GM18498 (cell line): Measurements from ENCODE around the gene REV3L.
"Not testable (repeated sequence)": the region's sequence is repeated elsewhere in the genome, so short reads cannot be mapped to it uniquely, and the experiment has no call there.

Source experiments
- ATAC-seq: cut with Tn5 transposase; IDR thresholded peaks from one replicate; pipeline ENCODE4 v1.9.1; 2021; ENCODE audit warnings: mild to moderate bottlenecking, moderate library complexity; ENCODE audit not compliant: unreplicated experiment

REV3L gene

GRCh38 chr6:111379831-111380230 is 103.2 kb downstream of the REV3L start:
- ATAC-seq: no peak

- ATAC-seq: no peak
Measured at GRCh38 chr6:111379302-111379701, 103.7 kb downstream of the REV3L start.

GRCh38 chr6:111377558-111378120 is 105.4 kb downstream of the REV3L start:
- ATAC-seq: no peak

DNA sequence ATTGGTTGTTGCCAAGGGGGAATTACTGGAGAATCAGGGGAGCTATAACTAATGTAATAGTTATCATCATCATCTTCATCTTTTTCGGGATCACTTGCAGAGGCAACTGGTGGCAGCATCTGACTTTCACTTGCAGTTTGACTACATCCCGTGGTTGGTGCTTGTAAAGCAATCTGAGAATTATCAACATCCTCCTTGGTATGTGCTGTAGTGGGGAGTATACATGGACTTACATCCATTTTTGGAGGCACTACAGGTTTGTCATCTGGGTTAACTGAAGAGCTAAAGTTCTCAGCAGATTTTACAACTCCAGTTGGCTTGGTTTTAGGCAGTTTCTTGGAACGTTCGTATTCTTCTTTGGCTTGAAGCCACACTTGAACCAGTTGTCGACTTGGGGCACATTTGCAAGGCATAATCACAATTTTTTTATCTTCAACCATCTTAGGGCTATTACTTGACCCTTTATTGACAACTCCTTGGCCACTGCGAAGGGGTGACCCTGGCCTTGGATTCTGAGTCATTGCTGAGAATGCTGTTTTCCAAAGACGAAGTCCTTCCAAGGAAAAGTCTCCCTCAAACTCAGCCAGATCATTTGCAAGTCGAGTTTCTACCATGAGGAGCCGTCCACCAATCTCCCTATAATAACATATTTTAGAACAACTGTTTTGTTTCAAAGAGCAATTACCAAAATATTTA is 115.5 kb downstream of the REV3L start:
- no peak for ATAC-seq

- no peak for ATAC-seq
Measured at GRCh38 chr6:111361648-111362047, 121.4 kb downstream of the REV3L start.

DNA sequence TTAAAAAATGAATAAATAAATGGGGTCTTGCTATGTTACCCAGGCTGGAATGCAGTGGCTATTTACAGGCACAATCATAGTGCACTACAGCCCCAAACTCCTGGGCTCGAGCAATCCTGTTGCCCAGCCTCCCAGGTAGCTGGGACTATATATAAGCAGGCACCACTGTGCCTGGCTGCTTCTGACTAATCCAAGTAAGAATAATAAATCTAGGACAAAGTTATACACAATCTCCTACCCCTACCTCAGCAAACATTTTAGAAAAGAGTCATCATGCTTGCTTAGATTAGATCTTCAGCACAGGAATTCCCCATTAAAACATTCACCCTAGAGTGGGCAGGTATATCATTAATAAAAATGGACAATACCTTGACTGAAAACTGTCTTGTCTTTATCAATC is 124.6 kb downstream of the REV3L start:
- no peak for ATAC-seq

DNA sequence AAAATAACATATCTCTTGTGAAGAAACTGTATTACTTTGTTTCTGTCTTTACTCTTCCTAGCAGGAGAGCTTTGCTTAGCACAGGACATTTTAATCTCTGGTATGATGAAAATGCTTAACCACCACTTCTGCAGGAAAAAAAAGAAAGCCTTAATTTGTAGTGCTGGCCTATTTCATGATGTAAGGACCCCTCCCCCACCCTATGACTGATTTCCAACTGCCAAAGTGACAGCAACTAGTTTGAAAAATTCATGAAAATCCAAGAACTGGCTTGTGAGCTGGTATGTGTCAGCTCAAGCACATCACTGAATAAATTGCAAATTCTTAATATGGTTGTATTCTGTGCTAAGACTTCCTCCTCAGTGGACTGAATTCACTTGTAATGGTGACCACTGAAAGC is 125.3 kb downstream of the REV3L start:
- no peak for ATAC-seq

DNA sequence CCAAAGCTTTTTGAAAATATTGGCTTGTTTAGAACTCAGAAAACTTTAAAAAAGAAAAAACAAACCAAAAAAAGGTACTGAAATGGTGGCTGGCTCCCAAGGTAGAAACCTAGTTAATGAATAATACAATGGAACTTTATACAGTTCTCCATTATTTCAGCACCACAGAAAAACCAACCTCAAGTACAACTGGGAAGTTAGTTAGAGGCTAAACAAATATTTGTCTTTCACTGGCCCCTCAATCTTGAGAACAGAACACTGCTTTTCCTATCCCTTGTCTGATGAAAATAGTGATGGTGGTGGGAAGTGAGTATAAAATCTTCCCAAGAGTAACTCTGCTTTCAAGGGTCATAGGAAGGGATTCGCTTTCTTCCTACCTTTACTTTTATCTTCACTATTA is 126.5 kb downstream of the REV3L start:
- no peak for ATAC-seq

DNA sequence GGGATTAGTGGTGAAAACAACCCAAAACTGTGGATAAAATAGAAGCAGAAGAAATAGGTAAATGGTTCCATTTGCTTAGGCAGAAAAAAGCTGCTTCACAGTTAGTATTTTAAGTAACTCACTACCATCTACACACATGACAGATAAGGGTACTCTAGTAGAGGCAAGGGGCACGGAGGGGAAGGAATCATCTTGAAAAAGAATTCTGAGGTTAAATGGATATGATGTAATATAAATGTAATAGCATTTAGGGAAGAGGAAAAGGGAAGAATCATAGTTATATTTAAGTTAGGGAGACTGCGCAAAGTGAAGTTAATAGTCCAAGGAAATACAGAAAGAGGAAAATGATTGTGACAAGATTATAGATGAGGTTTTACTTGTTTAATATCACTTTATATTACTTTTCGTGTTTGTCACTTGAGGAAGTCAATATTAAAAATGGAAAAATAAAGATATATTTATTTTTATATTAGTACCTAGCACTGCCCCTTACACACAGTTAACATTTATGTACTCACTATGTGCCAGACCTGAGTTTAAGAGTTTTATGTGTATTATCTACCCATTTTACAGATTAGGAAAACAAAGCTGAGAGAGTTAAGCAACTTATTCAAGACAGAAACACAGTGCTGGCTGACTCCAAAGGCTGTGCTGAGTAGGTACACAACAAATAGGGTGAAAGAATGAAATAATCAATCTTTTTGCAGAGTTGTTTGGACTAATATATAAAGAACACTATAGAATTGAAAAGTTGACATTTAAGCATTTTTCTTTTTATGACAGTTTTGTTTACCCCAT is 128.1 kb downstream of the REV3L start:
- no peak for ATAC-seq

- ATAC-seq: no peak
Measured at GRCh38 chr6:111353912-111354462, 129.0 kb downstream of the REV3L start.

GRCh38 chr6:111347589-111347988 is 135.4 kb downstream of the REV3L start:
- ATAC-seq: no peak

DNA sequence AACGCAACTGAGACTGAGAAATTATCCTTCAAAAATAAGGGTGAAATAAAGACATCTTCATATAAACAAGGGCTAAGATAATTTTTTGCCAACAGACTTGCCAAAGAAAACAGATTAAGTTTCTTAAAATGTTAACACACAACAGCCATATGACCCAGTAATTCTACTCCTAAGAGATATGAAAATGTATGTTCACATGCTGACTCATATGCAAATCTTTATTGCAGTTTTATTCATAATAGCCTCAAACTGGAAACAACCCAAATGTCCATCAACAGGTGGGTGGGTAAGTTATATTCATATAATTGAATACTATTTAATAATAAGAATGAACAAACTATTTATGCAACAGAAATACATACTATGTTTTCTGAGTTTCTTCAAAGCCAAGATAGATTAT is 140.1 kb downstream of the REV3L start:
- ATAC-seq: no peak

- ATAC-seq: peak; percentile 28
Measured at GRCh38 chr6:111339294-111339693, 143.7 kb downstream of the REV3L start.

GRCh38 chr6:111338843-111339242 is 144.2 kb downstream of the REV3L start:
- peak; percentile 100 for ATAC-seq

DNA sequence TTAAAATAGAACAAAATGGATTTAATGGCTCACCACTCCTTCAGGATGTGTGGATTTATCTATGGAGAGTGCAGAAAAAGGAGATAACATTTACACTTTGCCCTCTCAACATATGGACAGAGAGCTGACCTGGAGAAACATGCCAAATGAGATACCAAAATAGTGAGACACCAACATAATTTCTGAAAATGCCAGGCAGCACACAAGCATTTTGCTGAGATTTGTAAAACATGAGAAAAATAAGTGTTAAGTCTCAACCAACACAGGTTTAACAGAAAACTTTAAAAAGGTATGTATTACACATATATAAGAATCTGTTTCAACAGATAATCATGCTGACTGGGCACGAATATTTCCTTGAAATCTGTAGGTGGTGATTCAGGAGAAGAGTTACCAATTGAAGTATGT is 145.2 kb downstream of the REV3L start:
- no peak for ATAC-seq

GRCh38 chr6:111329882-111330633 is 153.0 kb downstream of the REV3L start:
- no peak for ATAC-seq

GRCh38 chr6:111326563-111326962 is 156.5 kb downstream of the REV3L start:
- ATAC-seq: no peak

DNA sequence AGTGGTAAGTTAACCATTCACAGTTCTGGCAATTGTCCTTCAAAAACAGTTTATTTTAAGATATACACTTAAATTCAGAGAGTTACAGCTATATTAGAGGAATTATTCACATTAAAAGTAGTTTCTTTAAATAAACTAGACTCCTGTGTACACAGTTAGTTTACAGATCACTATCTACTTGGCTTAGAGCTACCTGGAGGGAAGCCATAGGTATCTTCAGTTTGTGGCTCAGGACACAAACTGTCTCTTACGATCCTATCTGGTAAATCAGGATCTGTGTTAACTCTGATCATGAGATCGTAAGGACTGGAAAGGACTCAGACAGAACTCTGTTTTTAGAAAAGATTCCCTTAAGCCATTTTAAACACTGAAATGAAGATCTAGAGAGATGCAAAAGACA is 160.9 kb downstream of the REV3L start:
- ATAC-seq: no peak

DNA sequence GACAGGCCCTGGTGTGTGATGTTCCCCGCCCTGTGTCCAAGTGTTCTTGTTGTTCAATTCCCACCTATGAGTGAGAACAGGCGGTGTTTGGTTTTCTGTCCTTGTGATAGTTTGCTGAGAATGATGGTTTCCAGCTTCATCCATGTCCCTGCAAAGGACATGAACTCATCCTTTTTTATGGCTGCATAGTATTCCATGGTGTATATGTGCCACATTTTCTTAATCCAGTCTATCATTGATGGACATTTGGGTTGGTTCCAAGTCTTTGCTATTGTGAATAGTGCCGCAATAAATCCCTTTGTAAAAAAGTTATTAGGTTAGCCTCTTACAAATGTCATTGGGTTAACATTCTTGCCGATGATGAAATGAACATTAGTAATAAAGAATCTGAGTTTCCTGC is 175.1 kb downstream of the REV3L start:
- ATAC-seq: not testable (repeated sequence)

GRCh38 chr6:111307275-111307858 is 175.7 kb downstream of the REV3L start:
- no peak for ATAC-seq
